CD4-positive, alpha-beta T cell treated with Interferon gamma for 1 hour (primary cell): Measurements from ENCODE around the gene WAPL.

ENCODE experiments used
- DNase-seq: peaks from one replicate; pipeline ENCODE4 v3.0.0-alpha.2; 2020

Gene WAPL

GRCh38 chr10:86388119-86388704, 133.4 kb downstream of the WAPL start:
- no peak for DNase-seq

GRCh38 chr10:86387178-86387794, 134.3 kb downstream of the WAPL start:
- no peak for DNase-seq

GRCh38 chr10:86385806-86386205, 135.8 kb downstream of the WAPL start:
- DNase-seq, result no peak
